G401.6 (cell line): ENCODE data around the gene ATP9B.
"Not testable (repeated sequence)": the region's sequence is repeated elsewhere in the genome, so short reads cannot be mapped to it uniquely, and the experiment has no call there.

Experiments
- FAIRE-seq: peaks from 2 replicates; lab custom pipeline; 2012; peaks lifted over from hg19 to GRCh38; lab: Jason Lieb, UNC

Gene ATP9B

DNA sequence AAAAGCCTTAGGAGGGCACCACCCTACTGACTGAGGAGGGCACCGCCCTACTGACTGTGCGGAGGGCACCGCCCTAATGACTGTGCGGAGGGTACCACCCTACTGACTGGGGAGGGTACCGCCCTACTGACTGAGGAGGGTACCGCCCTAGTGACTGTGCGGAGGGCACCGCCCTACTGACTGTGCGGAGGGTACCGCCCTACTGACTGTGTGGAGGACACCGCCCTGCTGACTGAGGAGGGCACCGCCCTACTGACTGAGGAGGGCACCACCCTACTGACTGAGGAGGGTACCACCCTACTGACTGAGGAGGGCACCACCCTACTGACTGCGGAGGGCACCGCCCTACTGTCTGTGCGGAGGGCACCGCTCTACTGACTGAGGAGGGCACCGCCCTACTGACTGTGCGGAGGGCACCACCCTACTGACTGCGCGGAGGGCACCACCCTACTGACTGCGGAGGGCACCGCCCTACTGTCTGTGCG lies 176.4 kb downstream of the ATP9B start:
- FAIRE-seq, result no peak

DNA sequence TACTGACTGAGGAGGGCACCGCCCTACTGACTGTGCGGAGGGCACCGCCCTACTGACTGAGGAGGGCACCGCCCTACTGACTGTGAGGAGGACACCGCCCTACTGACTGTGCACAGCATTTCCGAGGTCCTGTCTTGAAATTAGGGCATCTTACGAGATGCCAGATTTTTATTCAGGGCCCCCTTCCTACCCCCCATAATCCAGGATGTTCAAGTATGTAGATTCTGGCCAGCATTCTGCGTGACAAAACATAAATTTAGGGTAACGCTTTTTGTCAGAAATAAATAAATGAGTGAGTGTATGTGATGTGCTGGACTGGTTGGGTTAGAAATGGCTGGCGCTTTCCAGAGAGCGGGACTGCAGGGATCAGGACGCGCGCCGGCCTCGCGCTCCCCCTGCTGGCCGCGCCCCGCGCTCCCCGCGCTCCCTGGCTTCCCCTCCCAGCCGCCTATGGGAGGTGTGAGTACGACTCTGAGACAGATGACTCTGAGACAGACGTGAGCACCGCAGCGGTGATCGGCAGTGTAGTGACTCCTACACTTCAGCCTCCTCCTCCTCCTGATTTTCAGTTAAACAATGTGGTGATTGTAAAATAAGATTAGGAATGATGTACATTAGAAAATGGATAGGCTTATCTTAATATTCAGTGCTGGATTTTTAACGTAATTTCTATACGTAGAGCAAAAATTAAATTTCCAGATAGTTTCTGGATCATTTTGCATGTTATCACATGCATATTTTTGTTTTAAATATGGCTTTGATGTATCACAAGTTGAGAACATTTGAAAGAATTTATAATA lies 177.3 kb downstream of the ATP9B start:
- peak; percentile 17 for FAIRE-seq

DNA sequence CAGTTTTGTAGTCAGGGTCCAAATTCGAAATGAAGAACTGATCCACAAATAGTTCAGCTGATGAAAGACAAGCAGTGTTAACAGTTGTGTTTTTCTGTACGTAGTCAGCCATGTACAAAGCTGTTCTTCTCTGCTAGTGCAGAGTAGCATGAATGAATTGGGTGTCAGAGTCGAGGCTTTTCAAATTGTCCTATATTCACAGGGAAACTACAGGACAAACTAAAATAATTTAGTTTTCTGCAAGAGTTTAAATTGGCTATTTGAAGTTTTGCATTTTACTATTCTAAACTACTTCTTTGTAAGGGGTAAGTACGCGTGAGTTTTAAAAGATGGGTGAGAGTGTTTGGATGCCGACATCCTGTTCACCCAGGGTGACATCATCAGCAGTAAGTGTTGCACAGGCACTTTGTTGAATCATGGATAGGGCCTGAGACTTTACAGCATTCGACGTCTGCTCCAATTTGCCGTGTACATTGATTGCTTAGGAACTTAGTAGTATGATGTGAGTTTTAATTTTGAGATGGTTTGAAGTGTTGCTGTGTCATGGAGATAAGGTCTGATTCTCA lies 179.4 kb downstream of the ATP9B start:
- no peak for FAIRE-seq

DNA sequence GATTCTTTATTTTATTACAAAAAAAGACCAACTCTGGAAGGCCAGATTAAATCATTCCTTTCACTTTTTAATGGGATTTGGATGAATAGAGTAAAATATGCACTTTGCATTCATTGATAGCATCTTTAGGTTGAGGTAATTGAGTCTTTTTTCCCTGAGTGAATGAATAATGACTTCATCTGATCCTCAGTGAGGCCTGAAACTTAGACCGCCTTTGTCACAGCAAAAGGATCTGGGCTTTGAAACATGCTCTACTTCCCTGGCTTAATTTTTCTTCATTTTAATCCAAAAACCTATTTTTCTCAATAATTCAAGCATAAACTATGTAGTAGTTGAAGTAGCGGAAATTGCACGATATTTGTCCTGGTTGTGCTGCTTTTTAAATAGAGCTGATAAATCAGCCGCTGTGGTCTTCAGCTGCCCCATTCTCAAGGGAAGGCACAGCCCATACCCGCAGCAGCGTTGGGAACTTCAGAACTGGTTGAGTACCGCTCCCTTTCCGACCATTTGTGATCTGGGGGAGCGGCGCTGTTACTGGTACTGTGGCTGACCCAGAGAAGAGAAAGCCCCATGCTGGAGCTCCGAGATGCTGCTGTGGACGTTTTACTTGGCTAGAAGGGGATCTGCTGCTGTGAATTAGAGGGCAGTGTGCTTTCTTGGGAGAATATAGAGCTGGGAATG lies 181.2 kb downstream of the ATP9B start:
- FAIRE-seq, result no peak

DNA sequence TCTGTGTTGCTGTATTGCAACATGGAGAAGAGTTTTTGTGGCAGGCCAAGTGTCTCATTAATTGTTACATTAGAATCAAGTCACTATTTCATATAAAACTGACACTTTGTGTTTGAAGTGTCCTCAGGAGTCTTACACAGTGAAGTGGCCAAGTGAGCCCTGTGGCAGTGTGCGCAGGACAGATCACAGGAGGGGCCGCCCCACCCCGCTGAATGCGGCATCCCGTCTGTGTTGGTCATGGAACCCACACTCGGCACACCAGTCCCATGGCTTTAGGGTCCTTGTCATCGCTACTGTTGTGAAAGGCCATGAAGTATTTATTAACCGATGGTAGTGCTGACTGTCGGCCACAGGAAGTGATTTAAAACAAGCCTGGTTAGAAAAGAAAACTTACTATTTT lies 181.8 kb downstream of the ATP9B start:
- no peak for FAIRE-seq

DNA sequence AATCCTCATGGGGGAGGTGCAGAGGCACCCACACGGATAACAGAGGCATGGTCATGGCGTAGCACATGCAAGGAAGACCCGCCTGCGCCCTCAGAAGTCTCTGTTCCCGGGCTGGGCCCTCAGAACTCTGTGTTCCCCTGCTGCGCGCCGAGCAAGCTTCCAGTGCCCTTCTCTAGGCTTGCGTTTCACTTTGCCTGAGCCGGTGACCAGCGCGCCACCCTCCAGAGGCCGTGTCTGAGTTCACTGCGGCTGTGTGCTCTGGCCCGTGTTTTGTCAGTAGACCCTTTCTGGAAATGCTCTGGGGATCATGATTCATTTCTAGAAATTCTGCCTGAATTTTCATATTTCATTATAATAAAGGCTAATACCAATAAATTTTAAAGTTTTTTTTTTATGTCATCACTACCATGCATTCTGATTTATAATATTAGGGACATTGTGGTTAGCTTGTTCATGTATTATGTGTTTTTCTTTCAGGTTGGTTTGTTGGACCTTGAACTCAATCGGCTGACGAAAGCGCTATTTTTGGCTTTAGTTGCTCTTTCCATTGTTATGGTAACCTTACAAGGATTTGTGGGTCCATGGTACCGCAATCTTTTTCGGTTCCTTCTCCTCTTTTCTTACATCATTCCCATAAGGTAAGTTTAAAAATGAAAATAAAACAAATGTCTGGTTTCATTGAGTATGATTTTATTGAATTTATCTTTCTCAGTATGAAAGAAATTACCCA lies 183.9 kb downstream of the ATP9B start:
- no peak for FAIRE-seq

DNA sequence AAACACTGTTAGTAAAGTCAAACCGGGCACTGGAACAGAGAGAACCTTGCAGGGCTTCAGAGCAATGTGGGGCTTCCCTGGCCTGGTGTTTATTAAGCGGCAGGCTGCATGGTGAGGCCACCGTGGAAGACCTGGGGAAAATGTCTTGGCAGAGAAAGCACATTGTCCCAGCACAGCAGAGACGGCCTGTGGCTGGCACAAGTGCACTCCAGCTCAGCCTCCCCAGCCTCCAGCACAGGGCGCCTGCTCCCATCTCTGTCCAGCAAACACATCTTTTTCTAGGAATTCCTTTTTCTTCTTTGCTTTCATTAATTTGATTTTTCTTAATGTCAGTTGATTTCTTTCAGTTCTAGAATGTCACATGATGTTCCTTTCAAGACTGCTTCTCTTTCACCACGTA lies 188.3 kb downstream of the ATP9B start:
- no peak for FAIRE-seq

DNA sequence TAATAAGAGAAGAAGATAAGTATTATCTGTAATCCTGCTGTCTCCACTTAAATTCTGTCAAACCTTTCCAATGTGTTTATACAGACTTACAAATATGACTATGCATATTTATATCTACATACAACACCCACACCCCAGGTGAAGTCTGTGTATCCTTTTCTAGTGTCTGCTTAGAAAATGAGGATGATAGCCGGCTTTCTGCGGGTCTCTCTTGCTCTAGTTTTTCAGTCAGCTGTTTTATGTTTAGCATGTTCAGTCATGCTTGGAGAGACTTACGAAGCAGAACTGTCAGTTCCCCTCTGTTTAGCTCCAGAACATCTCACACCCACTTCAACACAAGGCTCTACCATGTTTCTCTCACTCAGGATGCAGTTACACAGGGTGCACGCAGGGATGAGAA lies 189.3 kb downstream of the ATP9B start:
- no peak for FAIRE-seq

DNA sequence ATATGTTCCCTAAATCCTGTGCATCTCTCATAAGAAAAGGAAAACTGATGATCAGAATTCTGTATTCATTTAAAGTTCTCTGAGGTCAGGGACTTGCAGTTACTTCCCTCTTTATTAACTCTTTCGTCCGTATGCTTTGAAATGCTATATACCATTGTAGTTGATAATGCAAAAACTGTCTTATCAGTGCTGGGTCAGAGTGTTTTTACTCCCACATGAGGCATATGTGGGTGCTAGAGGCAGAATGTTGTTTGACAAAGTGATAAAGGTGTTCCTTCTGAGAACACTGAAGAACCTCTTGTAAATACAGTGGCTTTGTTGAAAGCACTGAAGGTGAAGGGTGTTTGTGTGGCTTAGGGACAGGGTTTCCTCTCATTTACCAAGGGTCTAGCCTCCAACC lies 190.0 kb downstream of the ATP9B start:
- FAIRE-seq, result no peak

DNA sequence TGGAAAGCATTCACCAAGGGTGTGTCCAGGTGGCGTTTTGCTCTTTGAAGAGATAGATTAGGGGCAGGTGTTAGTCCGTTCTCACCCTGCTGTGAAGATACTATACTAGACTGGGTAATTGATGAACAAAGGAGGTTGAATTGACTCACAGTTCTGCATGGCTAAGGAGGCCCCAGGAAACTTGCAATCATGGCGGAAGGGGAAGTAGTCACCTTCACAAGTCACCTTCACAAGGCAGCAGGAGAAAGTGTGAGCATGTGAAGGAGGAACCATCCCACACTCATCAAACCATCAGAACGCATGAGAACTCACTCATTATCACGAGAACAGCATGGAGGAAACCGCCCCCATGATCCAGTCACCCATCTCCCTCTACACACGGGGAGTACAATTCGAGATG lies 190.8 kb downstream of the ATP9B start:
- no peak for FAIRE-seq

DNA sequence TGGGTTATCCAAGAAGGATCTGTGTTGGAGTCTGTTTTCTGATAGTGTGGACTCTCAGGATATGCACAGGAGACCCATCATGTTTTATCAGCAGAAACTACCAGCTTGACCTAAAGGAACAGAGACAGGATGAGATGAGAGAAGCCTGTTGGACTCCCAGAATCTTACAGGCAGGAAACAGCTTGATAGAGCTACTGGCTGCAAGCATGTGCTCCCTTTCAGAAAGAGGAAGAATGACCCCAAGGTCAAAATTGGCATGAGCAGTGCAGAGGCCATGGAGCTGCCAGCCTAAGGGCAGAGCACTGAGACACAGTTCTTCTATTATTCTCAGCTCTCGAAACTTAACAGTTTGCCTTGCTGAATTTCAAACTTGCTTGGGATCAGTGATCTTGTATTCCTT lies 191.3 kb downstream of the ATP9B start:
- no peak for FAIRE-seq

DNA sequence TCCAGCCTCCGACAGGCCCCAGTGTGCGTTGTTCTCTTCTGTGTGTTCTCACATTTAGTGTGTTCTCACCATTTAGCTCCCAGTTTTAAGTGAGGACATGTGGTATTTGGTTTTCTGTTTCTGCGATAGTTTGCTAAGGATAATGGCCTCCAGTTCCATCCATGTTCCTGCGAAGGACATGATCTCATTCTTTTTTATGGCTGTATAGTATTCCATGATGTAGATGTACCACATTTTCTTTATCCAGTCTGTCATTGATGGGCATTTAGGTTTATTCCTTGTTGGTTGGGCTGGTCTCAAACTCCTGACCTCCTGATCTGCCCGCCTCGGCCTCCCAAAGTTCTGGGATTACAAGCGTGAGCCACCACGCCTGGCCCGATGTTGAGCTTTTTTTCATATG lies 195.9 kb downstream of the ATP9B start:
- not testable (repeated sequence) for FAIRE-seq

DNA sequence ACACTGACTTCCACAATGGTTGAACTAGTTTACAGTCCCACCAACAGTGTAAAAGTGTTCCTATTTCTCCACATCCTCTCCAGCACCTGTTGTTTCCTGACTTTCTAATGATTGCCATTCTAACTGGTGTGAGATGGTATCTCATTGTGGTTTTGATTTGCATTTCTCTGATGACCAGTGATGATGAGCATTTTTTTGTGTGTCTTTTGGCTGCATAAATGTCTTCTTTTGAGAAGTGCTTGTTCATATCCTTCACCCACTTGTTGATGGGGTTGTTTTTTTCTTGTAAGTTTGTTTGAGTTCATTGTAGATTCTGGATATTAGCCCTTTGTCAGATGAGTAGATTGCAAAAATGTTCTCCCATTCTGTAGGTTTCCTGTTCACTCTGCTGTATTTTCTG lies 202.6 kb downstream of the ATP9B start:
- not testable (repeated sequence) for FAIRE-seq

DNA sequence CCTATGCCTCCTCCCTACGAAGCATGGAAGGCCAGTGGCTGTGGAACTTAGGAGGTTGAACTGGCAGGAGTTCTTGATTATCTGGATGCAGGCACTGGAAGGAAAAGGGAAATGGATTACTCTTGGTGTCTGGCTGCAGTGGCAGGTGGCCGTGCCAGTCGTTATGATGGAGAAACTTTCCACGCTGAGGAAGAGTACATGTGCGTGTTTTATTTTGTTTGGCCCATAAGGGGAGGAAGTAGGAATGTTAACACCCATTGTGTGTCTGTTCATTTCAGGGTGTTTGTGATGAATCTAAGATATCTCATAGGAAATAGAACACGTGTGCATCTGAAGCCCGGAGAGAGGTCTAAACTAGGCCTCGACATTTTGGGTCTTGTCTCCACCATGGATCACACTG lies 203.7 kb downstream of the ATP9B start:
- FAIRE-seq, result no peak

DNA sequence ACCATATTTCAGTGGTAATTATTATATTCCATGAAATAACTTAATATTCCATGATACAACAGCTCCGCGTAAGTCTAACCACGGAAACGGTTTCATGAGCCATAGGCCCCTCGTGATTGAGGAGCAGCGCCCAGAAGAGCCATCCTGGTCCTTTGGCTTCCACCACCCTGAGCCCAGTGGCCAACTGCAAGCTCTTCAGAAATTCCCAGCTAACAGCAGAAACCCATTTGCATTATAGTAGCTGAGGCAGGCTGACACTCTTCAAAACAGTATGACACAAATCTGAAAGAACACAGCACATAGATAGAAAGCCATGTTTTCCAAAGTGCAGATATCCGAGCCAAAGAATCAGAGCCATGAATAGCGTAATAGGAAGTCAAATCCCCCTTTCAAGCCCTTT lies 205.6 kb downstream of the ATP9B start:
- no peak for FAIRE-seq

DNA sequence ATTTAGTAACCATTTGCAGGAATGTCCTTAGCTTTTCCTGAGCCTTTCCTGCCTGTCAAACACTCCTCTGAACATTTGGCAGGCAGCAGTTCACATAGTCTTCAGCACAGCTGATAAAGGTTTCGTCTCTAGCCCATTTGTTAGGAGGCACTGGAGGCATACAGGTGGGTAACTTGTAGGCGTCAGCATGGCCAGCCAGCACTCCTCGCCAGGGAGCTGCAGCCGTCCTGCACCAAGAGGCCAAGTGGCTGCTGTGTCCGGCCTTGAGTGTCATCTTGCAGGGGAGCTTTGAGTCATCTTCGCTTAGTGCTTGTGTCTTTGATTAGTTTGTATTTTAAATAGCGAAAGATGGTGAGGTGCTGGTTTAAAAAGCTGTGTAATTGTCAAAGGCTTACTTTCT lies 206.3 kb downstream of the ATP9B start:
- no peak for FAIRE-seq

DNA sequence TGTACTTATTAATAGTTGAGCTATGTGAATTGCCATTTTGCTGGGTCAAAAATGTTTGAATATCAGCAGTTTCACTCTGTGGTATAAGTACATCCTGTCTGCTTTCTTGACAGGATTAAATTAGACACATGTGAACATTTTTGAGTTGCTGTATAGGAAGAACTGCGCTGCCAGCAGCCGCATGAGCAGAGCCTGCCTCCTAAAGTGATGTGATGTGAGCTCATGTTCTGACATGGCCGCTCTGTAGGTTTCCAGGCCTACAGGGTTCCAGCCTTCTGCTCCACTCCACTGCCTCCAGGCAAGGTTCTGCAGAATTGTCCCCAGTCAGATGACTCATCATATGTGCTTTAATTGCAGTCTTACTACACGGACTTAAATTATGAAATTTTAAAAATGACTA lies 206.8 kb downstream of the ATP9B start:
- FAIRE-seq, result no peak

DNA sequence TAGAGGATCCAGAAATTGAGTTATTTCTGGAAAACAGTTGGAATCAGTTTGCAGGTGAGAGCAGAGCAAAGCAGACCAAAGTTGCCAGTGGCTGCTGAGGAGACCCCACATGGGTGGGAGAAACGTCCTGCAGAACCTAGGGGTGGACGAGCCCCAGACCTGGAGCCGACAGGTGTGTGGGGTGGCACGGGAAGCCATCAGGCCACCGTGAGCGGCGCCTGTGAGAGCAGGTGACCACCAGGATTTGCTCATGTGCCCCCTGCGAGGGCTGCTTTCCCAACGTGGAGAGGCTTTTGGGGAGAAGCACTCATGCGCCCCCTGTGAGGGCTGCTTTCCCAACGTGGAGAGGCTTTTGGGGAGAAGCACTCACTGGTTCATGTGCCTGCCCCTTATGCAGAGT lies 209.7 kb downstream of the ATP9B start:
- no peak for FAIRE-seq

DNA sequence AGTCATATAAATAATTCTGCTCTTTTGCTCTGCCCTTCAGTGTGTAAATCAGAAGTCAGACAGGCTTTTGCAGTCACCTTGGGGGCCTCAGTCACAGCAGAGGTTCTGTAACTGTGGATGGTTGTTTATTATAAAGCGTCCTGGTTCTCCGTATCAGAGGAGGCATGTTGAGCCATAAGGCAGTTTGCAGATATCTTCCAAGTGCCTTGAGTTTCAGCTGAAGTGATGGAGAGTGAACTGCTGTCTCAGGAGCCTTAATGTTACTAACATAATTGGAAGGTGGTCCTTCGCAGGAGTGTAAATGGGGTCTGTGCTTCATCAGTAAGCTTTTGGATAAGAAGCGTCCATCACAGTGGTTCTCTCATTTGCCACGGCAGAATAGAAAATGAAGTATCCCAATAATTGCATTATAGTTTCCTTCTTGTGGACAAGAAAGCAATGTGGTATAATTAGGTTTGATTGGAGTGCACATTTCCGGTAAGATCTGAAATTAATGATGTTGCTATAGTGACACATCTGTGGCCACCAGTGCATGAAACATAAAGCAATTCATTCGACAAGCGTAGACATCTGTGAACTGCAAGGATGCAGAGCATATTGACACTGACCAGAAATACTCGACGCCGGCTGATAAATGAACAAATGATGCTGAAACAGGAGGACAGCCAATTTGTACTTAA lies 214.1 kb downstream of the ATP9B start:
- no peak for FAIRE-seq

DNA sequence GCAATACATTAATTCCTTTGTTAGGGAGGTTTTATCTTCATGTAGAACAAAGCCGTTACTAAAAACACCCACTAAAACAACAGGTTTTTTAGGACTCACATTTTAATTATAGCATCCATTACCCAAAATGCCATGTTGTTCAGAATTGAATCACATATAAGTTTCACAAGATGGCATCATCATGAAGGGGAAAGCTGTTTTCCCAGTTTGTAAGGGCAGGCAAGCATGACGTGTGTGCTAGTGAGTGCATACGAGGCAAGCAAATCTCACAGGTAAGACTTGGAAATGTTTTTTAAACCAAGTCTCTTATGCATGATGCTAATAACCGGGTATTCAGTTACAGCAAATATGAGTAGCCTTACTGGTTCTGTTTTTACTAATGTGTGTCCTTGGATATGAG lies 214.7 kb downstream of the ATP9B start:
- no peak for FAIRE-seq

DNA sequence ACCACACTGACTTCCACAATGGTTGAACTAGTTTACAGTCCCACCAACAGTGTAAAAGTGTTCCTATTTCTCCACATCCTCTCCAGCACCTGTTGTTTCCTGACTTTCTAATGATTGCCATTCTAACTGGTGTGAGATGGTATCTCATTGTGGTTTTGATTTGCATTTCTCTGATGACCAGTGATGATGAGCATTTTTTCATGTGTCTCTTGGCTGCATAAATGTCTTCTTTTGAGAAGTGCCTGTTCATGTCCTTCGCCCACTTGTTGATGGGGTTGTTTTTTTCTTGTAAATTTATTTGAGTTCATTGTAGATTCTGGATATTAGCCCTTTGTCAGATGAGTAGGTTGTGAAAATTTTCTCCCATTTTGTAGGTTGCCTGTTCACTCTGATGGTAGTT lies 216.0 kb downstream of the ATP9B start:
- FAIRE-seq, result not testable (repeated sequence)

DNA sequence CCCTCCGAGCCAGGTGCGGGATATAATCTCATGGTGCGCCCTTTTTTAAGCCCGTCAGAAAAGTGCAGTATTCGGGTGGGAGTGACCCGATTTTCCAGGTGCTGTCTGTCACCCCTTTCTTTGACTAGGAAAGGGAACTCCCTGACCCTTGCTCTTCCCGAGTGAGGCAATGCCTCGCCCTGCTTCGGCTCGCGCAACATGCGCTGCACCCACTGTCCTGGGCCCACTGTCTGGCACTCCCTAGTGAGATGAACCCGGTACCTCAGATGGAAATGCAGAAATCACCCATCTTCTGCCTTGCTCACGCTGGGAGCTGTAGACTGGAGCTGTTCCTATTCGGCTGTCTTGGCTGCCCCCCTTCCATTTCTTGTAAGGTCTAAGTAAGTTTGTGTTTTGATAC lies 221.2 kb downstream of the ATP9B start:
- not testable (repeated sequence) for FAIRE-seq
